NCI-H460 (cell line): ENCODE results near the gene RAB11FIP3. TPM values are rescaled to one million over a fixed set of nuclear protein-coding genes. Genes with fewer than 3 reads are reported as not detected.
"Not testable (repeated sequence)": the region's sequence is repeated elsewhere in the genome, so short reads cannot be mapped to it uniquely, and the experiment has no call there.

Source experiments
- DNase-seq: peaks from one replicate; pipeline ENCODE4 v3.0.0-alpha.2; 2016; ENCODE audit warnings: low read depth; ENCODE audit errors: extremely low read depth
- total RNA-seq: library from RNA; depleted of rRNA; stranded (reverse); fragments of >200 nt; shearing (Covaris generic); gene quantifications from 2 replicates; pipeline ENCODE4 v1.2.3, GENCODE V29; 2014

RAB11FIP3 gene
- total RNA-seq, 1 experiment from 2014 or later = 22.4 TPM

GRCh38 chr16:490768-491167 is 65.3 kb downstream of the RAB11FIP3 start:
- DNase-seq = no peak

- DNase-seq = no peak
Measured at GRCh38 chr16:491220-491919, 65.9 kb downstream of the RAB11FIP3 start.

DNA sequence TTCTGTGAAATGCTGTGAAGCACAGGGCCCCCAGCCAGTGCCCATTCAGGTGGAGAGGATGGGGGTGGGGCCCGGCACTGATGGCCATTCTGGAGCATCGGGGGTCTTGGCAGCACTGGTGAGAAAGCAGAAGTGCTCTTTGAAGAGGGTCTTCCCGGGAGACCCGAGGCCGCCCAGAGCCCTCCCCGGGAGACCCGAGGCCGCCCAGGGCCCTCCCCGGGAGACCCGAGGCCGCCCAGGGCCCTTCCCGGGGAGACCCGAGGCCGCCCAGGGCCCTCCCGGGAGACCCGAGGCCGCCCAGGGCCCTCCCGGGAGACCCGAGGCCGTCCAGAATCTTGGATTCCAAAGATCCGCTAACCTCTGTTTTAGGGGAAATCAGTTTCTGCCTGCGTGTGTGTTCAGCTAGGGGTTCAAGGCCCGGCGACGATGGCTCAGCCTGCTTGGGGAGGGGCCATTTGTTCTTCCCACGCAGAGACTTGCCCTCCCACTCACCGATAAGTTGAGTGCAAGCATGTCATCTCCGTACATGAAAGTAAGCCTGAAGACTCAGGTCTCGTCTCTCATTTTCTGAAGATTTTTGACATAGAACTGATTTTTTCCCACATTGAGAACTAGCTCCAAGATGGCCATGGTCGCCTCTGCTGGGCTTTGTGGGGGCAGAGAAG is 66.9 kb downstream of the RAB11FIP3 start:
- no peak for DNase-seq

DNA sequence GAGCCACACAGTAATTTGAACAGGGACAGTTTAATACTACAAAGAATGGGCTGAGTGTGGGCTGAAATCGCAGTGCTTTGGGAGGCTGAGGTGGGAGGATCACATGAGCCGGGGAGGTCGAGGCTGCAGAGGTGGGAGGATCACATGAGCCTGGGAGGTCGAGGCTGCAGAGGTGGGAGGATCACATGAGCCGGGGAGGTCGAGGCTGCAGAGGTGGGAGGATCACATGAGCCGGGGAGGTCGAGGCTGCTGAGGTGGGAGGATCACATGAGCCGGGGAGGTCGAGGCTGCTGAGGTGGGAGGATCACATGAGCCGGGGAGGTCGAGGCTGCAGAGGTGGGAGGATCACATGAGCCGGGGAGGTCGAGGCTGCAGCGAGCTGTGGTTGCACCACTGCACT is 69.2 kb downstream of the RAB11FIP3 start:
- not testable (repeated sequence) for DNase-seq

DNA sequence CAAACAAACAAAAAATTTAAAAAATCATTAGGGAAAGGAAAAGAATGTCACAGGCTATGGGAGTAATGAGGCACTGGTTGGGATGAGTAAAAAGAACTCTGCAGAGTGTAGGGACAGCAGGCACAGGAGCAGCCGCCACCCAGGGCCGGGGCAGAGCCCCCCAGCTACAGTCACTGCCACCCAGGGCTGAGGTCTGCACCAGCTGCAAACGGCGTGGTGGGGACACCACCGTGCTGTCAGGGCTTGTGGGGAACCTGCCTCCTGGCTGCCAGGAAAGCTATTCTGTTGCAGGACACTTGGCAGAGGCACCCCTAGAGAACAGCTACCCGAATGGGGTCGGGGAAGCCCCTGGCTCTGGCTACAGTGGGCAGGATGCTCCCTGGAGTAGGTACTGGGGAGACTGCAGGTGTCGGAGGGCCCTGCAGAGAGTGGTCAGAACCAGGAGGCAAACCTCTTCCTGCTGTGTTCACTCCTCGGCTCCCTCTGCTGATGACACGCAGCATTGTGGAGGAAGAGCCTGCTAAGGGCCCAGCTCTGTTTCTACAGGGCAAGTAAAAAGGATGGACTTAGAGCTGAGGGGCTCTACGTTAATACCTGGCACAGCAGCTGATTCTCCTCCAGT is 69.8 kb downstream of the RAB11FIP3 start:
- DNase-seq = peak; percentile 22

GRCh38 chr16:496097-496886 is 70.8 kb downstream of the RAB11FIP3 start:
- DNase-seq = no peak

- no peak for DNase-seq
Measured at GRCh38 chr16:497258-497657, 71.8 kb downstream of the RAB11FIP3 start.

GRCh38 chr16:499924-500323 is 74.5 kb downstream of the RAB11FIP3 start:
- no peak for DNase-seq

DNA sequence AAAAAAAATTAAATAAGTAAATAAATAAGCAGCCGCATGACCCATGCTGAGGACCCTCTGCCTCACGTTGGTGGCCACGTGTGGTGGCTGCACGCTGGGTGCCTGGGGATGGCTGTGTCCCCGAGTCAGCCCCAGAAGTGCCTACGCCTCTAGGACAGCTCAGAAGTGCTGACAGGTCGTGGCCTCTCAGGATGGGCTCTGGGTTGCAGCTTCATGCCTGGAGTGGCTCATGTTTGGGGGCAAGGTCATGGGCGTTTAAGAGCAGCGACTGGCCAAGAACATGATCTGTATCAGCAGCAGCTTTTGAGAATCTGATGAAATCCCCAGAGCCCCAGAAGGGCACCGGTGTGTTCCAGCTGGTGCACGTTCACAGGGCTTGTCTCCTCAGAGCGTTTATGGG is 75.3 kb downstream of the RAB11FIP3 start:
- no peak for DNase-seq

GRCh38 chr16:502179-502943 is 76.9 kb downstream of the RAB11FIP3 start:
- DNase-seq = no peak

DNA sequence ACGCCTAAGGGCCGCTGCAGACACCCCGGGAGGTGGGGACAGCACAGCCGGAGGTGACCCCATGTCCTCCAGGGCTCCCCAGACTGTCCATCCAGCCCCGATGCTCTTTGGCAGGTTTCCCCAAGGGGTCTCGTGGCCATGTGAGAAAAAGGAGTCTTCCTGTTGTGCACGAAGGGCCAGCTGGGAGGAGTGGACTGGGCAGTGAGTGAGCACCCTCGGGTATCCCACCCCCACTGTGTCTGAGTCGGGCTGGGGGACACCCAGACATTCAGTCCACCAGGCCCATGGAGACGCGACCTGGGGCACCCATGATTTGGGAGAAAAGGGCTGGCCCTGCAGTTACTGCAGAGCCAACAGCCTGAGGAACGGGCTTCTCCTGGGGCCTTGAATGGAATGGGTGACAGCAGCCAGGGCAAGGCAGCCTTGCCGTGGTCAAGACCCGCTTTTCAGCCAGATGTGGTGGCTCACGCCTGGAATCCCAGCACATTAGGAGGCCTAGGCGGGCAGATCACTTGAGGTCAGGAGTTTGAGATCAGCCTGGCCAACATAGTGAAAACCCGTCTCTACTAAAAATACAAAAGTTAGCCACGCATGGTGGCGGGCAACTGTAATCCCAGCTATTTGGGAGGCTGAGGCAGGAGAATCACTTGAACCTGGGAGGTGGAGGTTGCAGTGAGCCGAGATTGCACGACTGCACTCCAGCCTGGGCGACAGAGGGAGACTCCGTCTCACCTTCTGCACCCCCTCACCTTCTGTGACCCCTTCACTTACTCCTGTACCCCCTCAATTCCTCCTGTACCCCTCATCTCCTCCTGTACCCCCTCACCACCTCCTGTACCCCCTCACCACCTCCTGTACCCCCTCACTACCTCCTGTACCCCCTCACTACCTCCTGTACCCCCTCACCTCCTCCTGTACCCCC is 78.0 kb downstream of the RAB11FIP3 start:
- no peak for DNase-seq

- no peak for DNase-seq
Measured at GRCh38 chr16:505479-506245, 80.2 kb downstream of the RAB11FIP3 start.

DNA sequence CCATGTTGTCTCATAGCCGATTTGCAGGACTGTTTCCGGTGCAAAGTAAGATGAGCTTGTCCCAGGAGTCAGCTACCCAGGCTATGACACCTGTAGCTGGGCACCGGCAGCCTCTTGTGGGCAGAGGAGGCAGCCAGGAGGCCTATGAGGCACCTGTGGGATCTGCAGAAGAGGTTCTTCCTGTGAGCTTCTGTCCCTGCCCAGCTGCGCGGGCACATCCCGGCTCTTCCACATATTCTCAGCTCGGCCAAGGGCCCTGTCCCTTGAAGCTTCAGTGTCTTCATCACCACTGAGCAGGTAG is 80.7 kb downstream of the RAB11FIP3 start:
- DNase-seq = no peak

DNA sequence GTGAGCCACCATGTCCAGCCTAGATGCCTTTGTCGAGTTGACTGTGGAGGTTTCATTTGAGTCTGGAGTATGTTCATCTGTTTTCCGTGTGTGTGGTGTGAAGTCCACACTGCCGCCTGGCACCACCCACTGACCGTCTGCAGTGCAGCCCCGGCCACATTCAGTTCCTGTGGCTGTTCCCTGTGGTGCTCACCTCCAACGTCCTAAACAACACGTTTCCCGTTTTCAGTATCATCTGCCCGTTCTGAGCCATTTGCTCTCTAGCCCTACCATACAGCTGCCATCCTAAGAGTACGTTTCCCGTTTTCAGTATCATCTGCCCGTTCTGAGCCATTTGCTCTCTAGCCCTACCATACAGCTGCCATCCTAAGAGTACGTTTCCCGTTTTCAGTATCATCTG is 82.1 kb downstream of the RAB11FIP3 start:
- not testable (repeated sequence) for DNase-seq

GRCh38 chr16:507996-508395 is 82.5 kb downstream of the RAB11FIP3 start:
- no peak for DNase-seq

GRCh38 chr16:508884-509736 is 83.7 kb downstream of the RAB11FIP3 start:
- no peak for DNase-seq

DNA sequence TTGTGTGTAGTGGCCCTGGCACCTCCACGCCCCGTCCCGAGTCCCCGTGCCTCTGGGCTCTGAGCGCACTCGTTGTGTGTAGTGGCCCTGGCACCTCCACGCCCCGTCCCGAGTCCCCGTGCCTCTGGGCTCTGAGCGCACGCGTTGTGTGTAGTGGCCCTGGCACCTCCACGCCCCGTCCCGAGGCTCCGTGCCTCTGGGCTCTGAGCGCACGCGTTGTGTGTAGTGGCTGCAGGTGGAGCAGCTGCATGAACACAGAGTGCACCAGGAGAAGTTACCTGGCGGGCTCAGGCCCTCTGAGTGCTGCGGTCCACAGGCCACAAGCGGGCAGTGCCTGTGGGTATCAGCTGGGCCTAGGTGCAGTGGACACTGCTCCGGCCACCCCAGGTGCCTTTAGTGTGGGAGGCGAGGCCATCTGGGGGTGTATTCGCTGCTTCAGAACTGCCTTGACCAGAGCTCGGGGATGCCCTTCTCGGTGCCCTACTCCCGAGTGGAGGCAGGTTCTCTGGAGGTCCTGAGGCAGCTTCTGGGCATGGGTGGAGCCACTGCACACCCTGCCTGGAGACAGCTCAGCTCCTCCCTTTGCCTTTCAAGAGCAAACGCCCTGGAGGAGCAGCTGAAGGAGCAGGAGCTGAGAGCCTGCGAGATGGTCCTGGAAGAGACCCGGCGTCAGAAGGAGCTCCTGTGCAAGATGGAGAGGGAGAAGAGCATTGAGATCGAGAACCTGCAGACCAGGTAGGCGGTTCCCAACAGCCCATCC is 84.8 kb downstream of the RAB11FIP3 start:
- no peak for DNase-seq
